Stomach (tissue), 9 donors: Measurements from ENCODE around the gene KIF2C. TPM values are rescaled to one million over a fixed set of nuclear protein-coding genes. Genes with fewer than 3 reads are reported as not detected.

Experiments
- DNase-seq, 2 donors: peaks; one replicate each; pipeline versions ENCODE4 v3.0.0 to v3.0.0-alpha.2; 2013 to 2019
- H3K27ac ChIP-seq, 5 donors: fragments of 200-600 bp in 4 of 5; sonication (generic) in 4 of 5; one replicate each; pipeline ENCODE4 v1.5.1; 2013 to 2019; ENCODE audit warnings: mild to moderate bottlenecking in 1 of 5, moderate library complexity in 1 of 5
- H3K27me3 ChIP-seq, 3 donors: fragments of 200-600 bp; sonication (generic); one replicate each; pipeline ENCODE4 v1.5.1; 2017 to 2019; ENCODE audit warnings: mixed run types in 1 of 3
- H3K36me3 ChIP-seq, 4 donors: fragments of 200-600 bp; sonication (generic); 1 replicate in 3 of 4; 2 replicates in 1 of 4; pipeline ENCODE4 v1.5.1; 2016 to 2019
- H3K4me1 ChIP-seq, 4 donors: fragments of 200-600 bp; sonication (generic); one replicate each; pipeline ENCODE4 v1.5.1; 2016 to 2019
- H3K4me3 ChIP-seq, 4 donors: fragments of 200-600 bp; sonication (generic) in 3 of 4; one replicate each; pipeline ENCODE4 v1.5.1; 2016 to 2019; ENCODE audit warnings: mild to moderate bottlenecking in 1 of 4
- H3K9me3 ChIP-seq, 4 donors: fragments of 200-600 bp; sonication (generic); one replicate each; pipeline ENCODE4 v1.5.1; 2016 to 2019
- CTCF ChIP-seq, 7 experiments: fragments of 450-650 bp in 4 of 7; fragments of 200-600 bp in 3 of 7; sonication (generic) in 3 of 7; IDR thresholded peaks; one replicate each; pipeline ENCODE4 v1.5.1; 2016 to 2019; ENCODE audit warnings: antibody characterized with exemption in 7 of 7, control low read depth in 2 of 7, mild to moderate bottlenecking in 1 of 7
- EP300 ChIP-seq: sonication (generic); formaldehyde crosslinking; IDR thresholded peaks from one replicate; pipeline ENCODE4 v1.6.1; 2017; ENCODE audit warnings: antibody characterized with exemption
- POLR2A ChIP-seq, 4 donors: fragments of 450-650 bp; IDR thresholded peaks; one replicate each; pipeline ENCODE4 v1.6.1; 2016; ENCODE audit warnings: antibody characterized with exemption in 4 of 4, control low read depth in 2 of 4, mild to moderate bottlenecking in 1 of 4, moderate library complexity in 1 of 4
- POLR2AphosphoS5 ChIP-seq, 3 donors: sonication (generic); formaldehyde crosslinking; IDR thresholded peaks; one replicate each; pipeline ENCODE4 v1.6.1; 2016; ENCODE audit warnings: antibody characterized with exemption in 3 of 3
- WGBS, 5 donors: extraction: QIAGEN DNeasy Blood & Tissue Kit in 3 of 5; methylation state at CpG; one replicate each; pipeline versions ENCODE4 v1.1.5 to v1.1.7; 2013 to 2018; 5-methylcytosine and 5-hydroxymethylcytosine counted together
- intact Hi-C: fragments of 100-400 bp; cut with DNase I; formaldehyde crosslinking; loops from one replicate; pipeline ENCODE4 v1.15.1; 2023; ENCODE audit warnings: low total_unique reads
- polyA plus RNA-seq, 3 donors: library from polyadenylated mRNA; stranded (reverse); fragments of 200-250 nt; gene quantifications; one replicate each; pipeline ENCODE4 v1.2.3, GENCODE V29; 2013
- total RNA-seq, 5 donors: library from RNA; depleted of rRNA; stranded (reverse); fragments of >200 nt; gene quantifications; one replicate each; pipeline versions ENCODE4 v1.1.0 to v1.2.3, GENCODE V29; 2014 to 2016
- donor health status: healthy with polysubstance abuse.
- donor health status: Bipolar disorder and iron deficiency.
- donor health status: healthy.

KIF2C gene
- total and polyA plus RNA-seq, 8 donors = 1.4 to 34.8 (median 6.0) TPM

- H3K9me3 ChIP-seq = no peaks in the 10 kb centered on the region
- no peaks in the 10 kb centered on the region for H3K27me3 ChIP-seq
- no peaks in the 10 kb centered on the region for H3K36me3 ChIP-seq
- intact Hi-C loops = no loop called here
- no peak overlapping the region for H3K4me3 ChIP-seq
- TF ChIP-seq POLR2AphosphoS5 (IDR thresholded peaks at IDR 0.05) = no peak
- TF ChIP-seq POLR2A (IDR thresholded peaks at IDR 0.05) = no peak
- no peak for TF ChIP-seq CTCF (IDR thresholded peaks at IDR 0.05)
- TF ChIP-seq EP300 = no peak
- H3K4me1 ChIP-seq = peaks cover 4 to 13% (median 6%) of the 10 kb centered on the region in 4 donors
- 86 to 90% (median 86%) methylated on average over 6 of the region's 6 CpGs for WGBS, 5 donors
- H3K27ac ChIP-seq = no peak overlapping the region
- DNase-seq = no peak
These were observed 32.3 kb upstream of the KIF2C start for GRCh38 chr1:44707112-44707881.

DNA sequence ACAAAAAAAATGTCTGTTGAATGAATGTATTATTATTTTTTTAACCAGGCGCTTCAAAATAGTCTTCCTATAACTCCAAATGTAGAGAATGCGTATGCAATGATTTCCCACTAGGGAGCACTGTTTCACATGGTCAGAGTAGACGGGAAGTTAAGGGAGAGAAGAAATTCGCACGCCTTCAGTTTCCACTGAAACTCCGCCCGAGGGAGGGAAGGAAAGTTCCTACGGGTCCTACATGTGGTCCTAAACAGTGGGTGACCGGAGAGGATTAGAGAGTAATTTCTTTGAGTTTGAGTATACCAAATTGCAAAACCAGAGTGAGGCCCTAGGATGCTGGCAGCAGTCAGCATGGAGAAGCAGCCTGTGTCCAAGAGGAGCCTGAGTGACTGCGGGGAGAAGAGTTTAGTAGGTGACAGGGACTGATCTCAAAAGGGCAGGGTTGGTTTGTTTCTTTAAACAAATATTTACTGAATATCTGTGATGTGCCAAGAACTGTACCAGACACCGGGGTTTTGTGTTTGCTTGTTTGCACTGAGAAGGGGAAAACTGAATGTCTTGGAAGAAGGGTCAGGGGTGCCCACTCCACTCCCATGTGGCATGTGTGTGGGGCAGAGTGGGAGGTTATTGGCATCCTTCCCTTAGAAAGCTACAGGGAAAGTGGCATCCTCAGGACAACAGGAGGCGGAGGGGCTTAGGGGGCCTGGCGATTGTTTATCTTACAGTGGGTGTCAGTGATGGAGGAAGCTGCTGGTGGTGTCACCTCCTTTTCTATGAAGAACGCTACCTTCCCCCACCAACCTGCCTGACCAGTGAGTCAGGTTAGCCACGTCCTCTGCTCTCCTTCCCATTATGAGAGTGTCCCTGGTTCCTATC is 31.4 kb upstream of the KIF2C start:
- intact Hi-C loops = no loop called here
- Histone ChIP-seq H3K4me3 (no peak overlapping the region), H3K4me1 (peaks cover 4 to 13% (median 6%) of the 10 kb centered on the region in 4 donors), H3K9me3 (no peaks in the 10 kb centered on the region), H3K36me3 (no peaks in the 10 kb centered on the region), H3K27me3 (no peaks in the 10 kb centered on the region), H3K27ac (no peak overlapping the region)
- WGBS, 5 donors = 28 to 36% (median 30%) methylated on average over 15 of the region's 15 CpGs
- TF ChIP-seq EP300 (no peak), POLR2A (IDR thresholded peaks at IDR 0.05) (no peak), POLR2AphosphoS5 (IDR thresholded peaks at IDR 0.05) (no peak), CTCF (IDR thresholded peaks at IDR 0.05) (peak in 4 of 7 experiments; percentile 45 to 57 (median 52))
- DNase-seq = peak in 1 of 2 donors; percentile 71

DNA sequence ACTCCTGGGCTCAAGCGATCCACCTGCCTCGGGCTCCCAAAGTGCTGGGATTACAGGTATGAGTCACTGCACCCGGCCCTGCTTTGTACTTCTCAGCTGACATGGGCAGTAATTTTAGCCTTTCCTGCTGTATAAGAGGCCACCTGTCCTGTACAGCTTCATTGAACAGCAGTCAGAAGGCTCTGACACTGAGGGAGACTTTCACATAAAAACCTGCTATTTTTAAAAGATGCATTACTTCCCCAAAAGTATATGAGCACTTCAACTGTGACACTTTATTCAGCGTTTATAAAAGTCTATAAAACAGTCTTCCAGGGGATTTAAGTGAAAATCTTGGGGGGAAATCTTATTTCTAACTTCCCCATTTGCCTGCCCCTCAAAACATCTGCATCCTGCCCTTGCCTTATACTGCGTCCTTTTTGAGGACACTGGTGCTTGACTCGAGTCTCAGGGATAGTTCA is 26.3 kb upstream of the KIF2C start:
- no peak overlapping the region for H3K4me3 ChIP-seq
- H3K36me3 ChIP-seq = no peaks in the 10 kb centered on the region
- intact Hi-C loops = no loop called here
- H3K27ac ChIP-seq = no peak overlapping the region
- H3K4me1 ChIP-seq = peaks cover 0 to 25% (median 5%) of the 10 kb centered on the region in 4 donors
- WGBS, 5 donors = 49 to 59% (median 52%) methylated on average over 6 of the region's 6 CpGs
- no peaks in the 10 kb centered on the region for H3K27me3 ChIP-seq
- TF ChIP-seq POLR2A (IDR thresholded peaks at IDR 0.05) = no peak
- no peak for TF ChIP-seq EP300
- no peak for TF ChIP-seq CTCF (IDR thresholded peaks at IDR 0.05)
- no peak for TF ChIP-seq POLR2AphosphoS5 (IDR thresholded peaks at IDR 0.05)
- H3K9me3 ChIP-seq = no peaks in the 10 kb centered on the region
- no peak for DNase-seq

DNA sequence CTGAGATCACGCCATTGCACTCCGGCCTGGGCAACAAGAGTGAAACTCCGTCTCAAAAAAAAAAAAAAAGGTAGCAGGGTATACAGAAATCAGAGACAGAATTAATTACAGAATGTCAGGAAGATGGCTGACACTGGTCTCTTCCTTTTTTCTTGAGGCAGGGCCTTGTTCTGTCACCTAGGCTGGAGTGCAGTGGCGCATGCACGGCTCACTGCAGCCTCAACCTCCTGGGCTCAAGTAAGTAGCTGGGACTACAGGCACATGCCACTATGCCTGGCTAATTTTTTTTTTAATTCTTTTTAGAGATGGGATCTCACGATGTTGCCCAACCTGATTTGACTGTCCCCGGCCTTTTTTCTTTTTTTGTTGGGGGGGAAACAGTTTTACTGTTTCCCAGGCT is 25.1 kb upstream of the KIF2C start:
- 87 to 94% (median 89%) methylated on average over 7 of the region's 7 CpGs for WGBS, 5 donors
- H3K36me3 ChIP-seq = no peaks in the 10 kb centered on the region
- peaks cover 0 to 23% (median 4%) of the 10 kb centered on the region in 4 donors for H3K4me1 ChIP-seq
- no peaks in the 10 kb centered on the region for H3K27me3 ChIP-seq
- no peaks in the 10 kb centered on the region for H3K9me3 ChIP-seq
- no peak overlapping the region for H3K4me3 ChIP-seq
- H3K27ac ChIP-seq = peak overlapping the region in 1 of 5 donors; percentile 7
- intact Hi-C loops = no loop called here
- TF ChIP-seq CTCF (IDR thresholded peaks at IDR 0.05) = no peak
- TF ChIP-seq POLR2A (IDR thresholded peaks at IDR 0.05) = no peak
- TF ChIP-seq POLR2AphosphoS5 (IDR thresholded peaks at IDR 0.05) = no peak
- no peak for TF ChIP-seq EP300
- no peak for DNase-seq
